Neural cell (in vitro differentiated cells): ENCODE measurements around the gene SULT6B1. TPM values are rescaled to one million over a fixed set of nuclear protein-coding genes. Genes with fewer than 3 reads are reported as not detected.

Experiments
- H2AFZ ChIP-seq: fragments of 200-600, 300-800 bp; sonication (generic), shearing (Covaris generic); 2 replicates; pipeline ENCODE4 v1.6.0; 2014; ENCODE audit warnings: low read depth, mild to moderate bottlenecking, antibody characterized with exemption, low read length, moderate library complexity
- H3F3A ChIP-seq: fragments of 200-600 bp; shearing (Covaris generic); 2 replicates; pipeline ENCODE4 v1.6.1; 2016; ENCODE audit warnings: mild to moderate bottlenecking, moderate library complexity, mixed read lengths, antibody characterized with exemption, low read length; ENCODE audit not compliant: insufficient read depth, poor library complexity, severe bottlenecking
- H3K27ac ChIP-seq: fragments of 200-600, 300-800 bp; sonication (generic), shearing (Covaris generic); 2 replicates; pipeline ENCODE4 v1.5.1; 2014; ENCODE audit warnings: mild to moderate bottlenecking, low read length, moderate library complexity
- H3K27me3 ChIP-seq: fragments of 300-800, 200-600 bp; sonication (generic), shearing (Covaris generic); 2 replicates; pipeline ENCODE4 v1.6.0; 2014; ENCODE audit warnings: mild to moderate bottlenecking, low read depth, low read length, moderate library complexity; ENCODE audit not compliant: insufficient read depth
- H3K36me3 ChIP-seq: fragments of 300-800, 200-600 bp; sonication (generic), shearing (Covaris generic); 2 replicates; pipeline ENCODE4 v1.5.1; 2014; ENCODE audit warnings: mild to moderate bottlenecking, antibody characterized with exemption, low read length, moderate library complexity; ENCODE audit not compliant: insufficient read depth
- H3K4me2 ChIP-seq: fragments of 300-800, 200-600 bp; sonication (generic), shearing (Covaris generic); 2 replicates; pipeline ENCODE4 v1.6.0; 2014; ENCODE audit warnings: mild to moderate bottlenecking, low read length
- H3K4me3 ChIP-seq: fragments of 300-800, 200-600 bp; sonication (generic), shearing (Covaris generic); 2 replicates; pipeline ENCODE4 v1.5.1; 2014; ENCODE audit warnings: mild to moderate bottlenecking, low read length, moderate library complexity
- H3K79me2 ChIP-seq: fragments of 200-600 bp; shearing (Covaris generic); replicated peaks from 2 replicates; pipeline ENCODE4 v1.6.0; 2014; ENCODE audit warnings: mild to moderate bottlenecking, low read length, moderate library complexity; ENCODE audit not compliant: insufficient read depth
- H3K9ac ChIP-seq: fragments of 300-800, 200-600 bp; sonication (generic), shearing (Covaris generic); 2 replicates; pipeline ENCODE4 v1.6.1; 2016; ENCODE audit warnings: mild to moderate bottlenecking, low read length, mixed read lengths
- H3K9me2 ChIP-seq: fragments of 200-600 bp; shearing (Covaris generic); 2 replicates; pipeline ENCODE4 v1.6.1; 2016; ENCODE audit warnings: mild to moderate bottlenecking, low read length, mixed read lengths; ENCODE audit not compliant: insufficient read depth
- H3K9me3 ChIP-seq: fragments of 200-600, 300-800 bp; sonication (generic), shearing (Covaris generic); 2 replicates; pipeline ENCODE4 v1.6.1; 2016; ENCODE audit warnings: mild to moderate bottlenecking, mixed run types, low read length, moderate library complexity, mixed read lengths
- H4K20me1 ChIP-seq: fragments of 200-600 bp; shearing (Covaris generic); 2 replicates; pipeline ENCODE4 v1.6.1; 2016; ENCODE audit warnings: mild to moderate bottlenecking, mixed run types; ENCODE audit not compliant: insufficient read depth
- CTCF ChIP-seq: fragments of 450-650 bp; IDR thresholded peaks from 2 replicates; pipeline ENCODE4 v1.5.1; 2014; ENCODE audit warnings: antibody characterized with exemption, mild to moderate bottlenecking, moderate library complexity; ENCODE audit not compliant: poor library complexity, severe bottlenecking
- EP300 ChIP-seq: fragments of 450-650 bp; conservative IDR thresholded peaks from 2 replicates; pipeline ENCODE4 v1.6.1; 2014; ENCODE audit warnings: antibody characterized with exemption, mild to moderate bottlenecking, moderate library complexity; ENCODE audit not compliant: poor library complexity, severe bottlenecking
- EZH2 ChIP-seq: fragments of 200-600, 300-800 bp; shearing (Covaris generic), sonication (generic); IDR thresholded peaks from 2 replicates; pipeline ENCODE4 v1.6.1; 2014; ENCODE audit warnings: antibody characterized with exemption, low read length, borderline replicate concordance, mild to moderate bottlenecking; ENCODE audit not compliant: insufficient read depth, poor library complexity, severe bottlenecking
- MXI1 ChIP-seq: fragments of 450-650 bp; conservative IDR thresholded peaks from 2 replicates; pipeline ENCODE4 v1.6.1; 2014; ENCODE audit warnings: antibody characterized with exemption, mild to moderate bottlenecking; ENCODE audit not compliant: poor library complexity, severe bottlenecking
- POLR2AphosphoS5 ChIP-seq: IDR thresholded peaks from 2 replicates; pipeline ENCODE4 v1.6.1; 2012
- RAD21 ChIP-seq: fragments of 450-650 bp; conservative IDR thresholded peaks from 2 replicates; pipeline ENCODE4 v1.6.1; 2014; ENCODE audit warnings: antibody characterized with exemption, mild to moderate bottlenecking, moderate library complexity
- REST ChIP-seq: IDR thresholded peaks from 2 replicates; pipeline ENCODE4 v1.6.1; 2012; ENCODE audit warnings: borderline replicate concordance
- SMC3 ChIP-seq: fragments of 450-650 bp; conservative IDR thresholded peaks from 2 replicates; pipeline ENCODE4 v1.6.1; 2014; ENCODE audit warnings: antibody characterized with exemption, mild to moderate bottlenecking, moderate library complexity; ENCODE audit not compliant: poor library complexity
- TAF1 ChIP-seq: IDR thresholded peaks from 2 replicates; pipeline ENCODE4 v1.6.1; 2012; ENCODE audit warnings: low read depth
- polyA plus RNA-seq: library from polyadenylated mRNA; depleted of rRNA; stranded (reverse); fragments of >200 nt; gene quantifications from 2 replicates; pipeline ENCODE4 v1.2.3, GENCODE V29; 2014

Gene SULT6B1
- polyA plus RNA-seq, 1 donor from 2014 or later: not detected

DNA sequence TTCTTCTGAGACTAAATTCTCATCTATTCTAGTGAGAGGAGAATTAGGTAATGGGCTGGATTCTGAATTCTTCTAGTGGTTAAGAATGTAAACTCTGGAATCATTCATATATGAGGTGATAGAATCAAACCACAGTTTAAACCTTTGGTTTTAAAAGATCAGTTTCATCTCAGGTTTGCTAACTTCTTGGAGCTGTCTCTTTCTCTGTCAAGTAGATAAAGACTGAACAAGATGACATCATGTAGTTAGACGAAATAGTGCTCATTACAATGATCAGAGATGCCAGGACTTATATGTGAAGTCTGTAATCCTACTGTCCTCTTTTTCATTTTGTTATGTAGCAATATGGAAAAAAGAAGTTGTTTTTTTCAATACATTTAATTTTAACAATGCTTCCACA is 12.7 kb upstream of the SULT6B1 start:
- Histone ChIP-seq H3K79me2 (no peaks in the 10 kb centered on the region), H3K9me2 (no peaks in the 10 kb centered on the region), H3K4me3 (no peak overlapping the region), H3K27ac (no peak overlapping the region), H3K4me2 (no peak overlapping the region), H3K9me3 (peaks cover 5% of the 10 kb centered on the region), H3F3A (no peaks in the 10 kb centered on the region), H2AFZ (no peak overlapping the region), H3K36me3 (peaks cover 7% of the 10 kb centered on the region), H3K9ac (no peak overlapping the region), H4K20me1 (no peaks in the 10 kb centered on the region), H3K27me3 (no peaks in the 10 kb centered on the region)
- no peak for TF ChIP-seq REST
- TF ChIP-seq SMC3: no peak
- TF ChIP-seq TAF1: no peak
- no peak for TF ChIP-seq POLR2AphosphoS5
- TF ChIP-seq EP300: no peak
- no peak for TF ChIP-seq RAD21
- TF ChIP-seq MXI1: no peak
- no peak for TF ChIP-seq CTCF
- no peak for TF ChIP-seq EZH2

GRCh38 chr2:37198681-37199065 is 10.2 kb upstream of the SULT6B1 start:
- H3K9ac ChIP-seq: no peak overlapping the region
- H3K4me3 ChIP-seq: no peak overlapping the region
- H3K9me2 ChIP-seq: no peaks in the 10 kb centered on the region
- no peak overlapping the region for H3K4me2 ChIP-seq
- H3K36me3 ChIP-seq: no peaks in the 10 kb centered on the region
- H3K79me2 ChIP-seq: no peaks in the 10 kb centered on the region
- peaks cover under 1% of the 10 kb centered on the region for H3K9me3 ChIP-seq
- no peak overlapping the region for H3K27ac ChIP-seq
- no peak for TF ChIP-seq REST
- TF ChIP-seq RAD21: no peak
- no peak for TF ChIP-seq MXI1
- TF ChIP-seq SMC3: no peak
- TF ChIP-seq CTCF: no peak
- no peak for TF ChIP-seq EP300
- TF ChIP-seq TAF1: no peak
- no peaks in the 10 kb centered on the region for H3F3A ChIP-seq
- H3K27me3 ChIP-seq: no peaks in the 10 kb centered on the region
- H4K20me1 ChIP-seq: no peaks in the 10 kb centered on the region
- no peak overlapping the region for H2AFZ ChIP-seq
